22Rv1 (cell line): ENCODE results near the gene CDH6.

ENCODE experiments used
- CTCF ChIP-seq: fragments of 450-650 bp; IDR thresholded peaks from 2 replicates; pipeline ENCODE4 v1.5.1; 2017; ENCODE audit warnings: mild to moderate bottlenecking
- ZFX ChIP-seq: fragments of 450-650 bp; IDR thresholded peaks from 2 replicates; pipeline ENCODE4 v1.6.1; 2017; ENCODE audit warnings: antibody characterized with exemption, borderline replicate concordance

- no peak for TF ChIP-seq CTCF
- TF ChIP-seq ZFX = no peak
These were observed 20.2 kb downstream of the CDH6 start for GRCh38 chr5:31213705-31214121.
